Vagina (tissue), 2 donors: ENCODE measurements around the gene MAP7.

Experiments used
- POLR2A ChIP-seq, 2 donors: fragments of 450-650 bp; IDR thresholded peaks; one replicate each; pipeline ENCODE4 v1.6.1; 2017; ENCODE audit warnings: antibody characterized with exemption in 2 of 2, mild to moderate bottlenecking in 2 of 2, moderate library complexity in 2 of 2
- POLR2AphosphoS5 ChIP-seq, 2 donors: sonication (generic); formaldehyde crosslinking; IDR thresholded peaks; one replicate each; pipeline ENCODE4 v1.9.0; 2017; ENCODE audit warnings: antibody characterized with exemption in 2 of 2, mild to moderate bottlenecking in 2 of 2, low read depth in 1 of 2; ENCODE audit not compliant: insufficient read depth in 1 of 2
- TF ChIP-seq, protein P1 (sequence below), 3 experiments: fragments of 450-650 bp in 2 of 3; fragments of 200-600 bp in 1 of 3; sonication (generic) in 1 of 3; IDR thresholded peaks; one replicate each; pipeline ENCODE4 v1.5.1; 2017 to 2019; ENCODE audit warnings: antibody characterized with exemption in 3 of 3, mild to moderate bottlenecking in 2 of 3, moderate library complexity in 2 of 3

DNA sequence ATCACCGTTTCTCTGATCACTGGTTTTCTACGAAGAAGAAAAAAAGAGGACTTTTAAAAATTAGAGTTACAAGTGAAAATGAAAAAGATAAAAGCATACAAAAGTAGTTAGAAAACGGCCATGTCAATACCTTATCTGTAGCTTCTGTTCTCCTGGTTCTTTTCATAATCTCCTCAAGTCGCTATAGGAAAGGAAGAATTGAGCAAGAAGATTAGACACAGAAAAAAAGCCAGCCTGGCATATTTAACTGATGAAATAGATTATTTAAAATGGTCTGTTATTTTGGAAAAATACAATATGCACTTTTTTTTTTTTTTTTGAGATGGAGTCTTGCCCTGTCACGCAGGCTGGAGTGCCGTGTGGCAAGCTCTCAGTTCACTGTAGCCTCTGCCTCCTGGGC lies 190.4 kb downstream of the MAP7 start:
- TF ChIP-seq POLR2AphosphoS5 (IDR thresholded peaks at IDR 0.05; ENCODE audit: insufficient read depth in 1 of 2, low read depth in 1 of 2) (no peak), POLR2A (IDR thresholded peaks at IDR 0.05) (no peak)
- TF ChIP-seq, protein P1, sequence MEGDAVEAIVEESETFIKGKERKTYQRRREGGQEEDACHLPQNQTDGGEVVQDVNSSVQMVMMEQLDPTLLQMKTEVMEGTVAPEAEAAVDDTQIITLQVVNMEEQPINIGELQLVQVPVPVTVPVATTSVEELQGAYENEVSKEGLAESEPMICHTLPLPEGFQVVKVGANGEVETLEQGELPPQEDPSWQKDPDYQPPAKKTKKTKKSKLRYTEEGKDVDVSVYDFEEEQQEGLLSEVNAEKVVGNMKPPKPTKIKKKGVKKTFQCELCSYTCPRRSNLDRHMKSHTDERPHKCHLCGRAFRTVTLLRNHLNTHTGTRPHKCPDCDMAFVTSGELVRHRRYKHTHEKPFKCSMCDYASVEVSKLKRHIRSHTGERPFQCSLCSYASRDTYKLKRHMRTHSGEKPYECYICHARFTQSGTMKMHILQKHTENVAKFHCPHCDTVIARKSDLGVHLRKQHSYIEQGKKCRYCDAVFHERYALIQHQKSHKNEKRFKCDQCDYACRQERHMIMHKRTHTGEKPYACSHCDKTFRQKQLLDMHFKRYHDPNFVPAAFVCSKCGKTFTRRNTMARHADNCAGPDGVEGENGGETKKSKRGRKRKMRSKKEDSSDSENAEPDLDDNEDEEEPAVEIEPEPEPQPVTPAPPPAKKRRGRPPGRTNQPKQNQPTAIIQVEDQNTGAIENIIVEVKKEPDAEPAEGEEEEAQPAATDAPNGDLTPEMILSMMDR (IDR thresholded peaks at IDR 0.05), result no peak
